Calu3 (cell line): Measurements from ENCODE around the gene AJAP1. TPM values are rescaled to one million over a fixed set of nuclear protein-coding genes. Genes with fewer than 3 reads are reported as not detected.

Source experiments
- BruUV-seq: library from RNA; stranded (reverse); fragments of 400-500 nt; replicated peaks from 2 replicates; lab custom pipeline; 2021; lab: Mats Ljungman, UMichigan
- CTCF ChIA-PET: fragments of 300-600 bp; sonication (Branson Sonifier 250); formaldehyde crosslinking; loops from one replicate; lab custom pipeline; 2022; ENCODE audit warnings: antibody characterized with exemption; lab: Charles Lee
- DNase-seq: peaks from one replicate; pipeline ENCODE4 v3.0.0; 2022
- H3K27ac Mint-ChIP-seq: one replicate; pipeline ENCODE4 v1.8.0; 2022; ENCODE audit warnings: mixed read lengths; ENCODE audit not compliant: unreplicated experiment
- H3K27me3 Mint-ChIP-seq: one replicate; pipeline ENCODE4 v1.8.0; 2022; ENCODE audit warnings: mixed read lengths; ENCODE audit not compliant: unreplicated experiment
- H3K36me3 Mint-ChIP-seq: one replicate; pipeline ENCODE4 v1.8.0; 2022; ENCODE audit warnings: mild to moderate bottlenecking, moderate library complexity, mixed read lengths; ENCODE audit not compliant: insufficient read depth, unreplicated experiment
- H3K4me1 Mint-ChIP-seq: one replicate; pipeline ENCODE4 v1.8.0; 2022; ENCODE audit warnings: mild to moderate bottlenecking, low read depth, mixed read lengths; ENCODE audit not compliant: unreplicated experiment
- H3K4me3 Mint-ChIP-seq: one replicate; pipeline ENCODE4 v1.8.0; 2022; ENCODE audit warnings: mild to moderate bottlenecking, low read depth, moderate library complexity, mixed read lengths; ENCODE audit not compliant: unreplicated experiment
- H3K9me3 Mint-ChIP-seq: one replicate; pipeline ENCODE4 v1.8.0; 2022; ENCODE audit warnings: low read depth, mixed read lengths; ENCODE audit not compliant: unreplicated experiment
- CTCF ChIP-seq: fragments of 200-600 bp; IDR thresholded peaks from one replicate; pipeline ENCODE4 v1.8.0; 2022; ENCODE audit warnings: antibody characterized with exemption; ENCODE audit not compliant: unreplicated experiment
- intact Hi-C: fragments of 100-400 bp; cut with micrococcal nuclease; formaldehyde crosslinking; loops from one replicate; pipeline ENCODE4 v1.10.0; 2022; ENCODE audit not compliant: unreplicated experiment
- total RNA-seq: library from RNA; stranded (reverse); gene quantifications from 2 replicates; pipeline ENCODE4 v1.2.3, GENCODE V29; 2022

AJAP1 gene
- total RNA-seq, 1 experiment from 2014 or later: not detected

- no peaks in the 10 kb centered on the region for H3K4me1 Mint-ChIP-seq
- CTCF ChIA-PET: no interaction called here
- H3K27ac Mint-ChIP-seq: no peak overlapping the region
- no TSS peak for BruUV-seq
- no peak for TF ChIP-seq CTCF
- no peaks in the 10 kb centered on the region for H3K36me3 Mint-ChIP-seq
- no peak overlapping the region for H3K4me3 Mint-ChIP-seq
- intact Hi-C loops: no loop called here
- no peaks in the 10 kb centered on the region for H3K27me3 Mint-ChIP-seq
- no peak for DNase-seq
- H3K9me3 Mint-ChIP-seq: no peaks in the 10 kb centered on the region
Measured at GRCh38 chr1:4674117-4674516, 19.7 kb downstream of the AJAP1 start.

DNA sequence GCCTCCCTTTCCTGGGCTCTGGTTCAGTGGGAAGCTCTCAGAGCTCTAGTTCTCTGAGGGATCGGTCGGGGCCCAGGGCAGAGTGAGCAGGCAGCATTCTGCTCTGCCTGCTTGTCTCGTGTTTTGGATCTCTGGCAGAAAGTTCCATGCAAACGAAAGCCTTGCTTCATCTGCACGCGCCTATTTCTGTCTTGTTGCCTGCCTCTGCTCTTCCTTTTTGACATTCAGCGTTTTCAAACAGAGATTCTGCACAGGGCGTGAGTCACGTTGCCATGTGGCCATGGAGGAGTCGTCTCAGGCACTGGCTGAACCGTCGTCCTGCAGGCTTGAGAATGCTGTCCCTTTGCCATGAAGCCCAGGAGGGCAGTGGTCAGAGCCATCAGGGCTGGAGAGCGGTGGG lies 20.3 kb downstream of the AJAP1 start:
- CTCF ChIA-PET: no interaction called here
- Mint-ChIP-seq H3K36me3 (no peaks in the 10 kb centered on the region), H3K4me1 (no peaks in the 10 kb centered on the region), H3K27me3 (no peaks in the 10 kb centered on the region), H3K27ac (no peak overlapping the region), H3K4me3 (no peak overlapping the region), H3K9me3 (no peaks in the 10 kb centered on the region)
- no peak for DNase-seq
- BruUV-seq: no TSS peak
- TF ChIP-seq CTCF: no peak
- intact Hi-C loops: no loop called here

DNA sequence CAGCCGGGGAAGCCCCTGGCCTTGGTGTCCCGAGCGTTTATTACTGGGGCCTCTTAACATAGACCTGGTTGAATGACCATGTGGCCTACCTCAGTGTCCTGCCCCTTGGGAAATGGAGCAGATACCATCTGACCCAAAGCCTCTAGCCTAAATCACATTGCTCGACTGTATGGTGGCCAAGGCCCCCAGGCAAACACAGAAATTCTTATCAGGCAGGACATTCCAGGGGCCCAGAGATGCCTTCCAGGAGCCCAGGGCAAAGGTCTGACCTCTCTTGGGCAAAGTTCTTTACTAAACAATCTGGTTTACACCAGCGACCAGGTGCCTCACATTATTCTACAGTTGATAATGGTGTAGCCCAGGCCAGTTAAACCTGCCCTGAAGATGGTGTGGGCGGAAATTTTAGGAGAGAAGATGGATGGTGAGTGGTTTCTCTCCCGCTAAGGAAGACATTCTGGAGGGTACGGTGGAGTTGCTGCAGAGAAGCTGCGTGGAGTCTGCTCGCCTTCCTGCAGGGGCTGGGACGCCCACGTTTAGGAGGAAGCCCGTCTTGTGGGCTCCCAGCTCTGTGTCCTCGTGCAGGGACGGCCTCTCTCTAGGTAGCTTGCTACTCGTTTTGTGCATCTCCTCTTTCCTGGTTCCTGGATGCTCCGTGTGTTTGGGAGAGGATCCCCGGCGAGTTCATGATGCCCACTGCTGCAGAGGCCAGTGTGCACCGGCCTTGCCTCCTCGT lies 21.2 kb downstream of the AJAP1 start:
- no peaks in the 10 kb centered on the region for H3K9me3 Mint-ChIP-seq
- CTCF ChIA-PET: no interaction called here
- H3K27me3 Mint-ChIP-seq: no peaks in the 10 kb centered on the region
- H3K27ac Mint-ChIP-seq: no peak overlapping the region
- intact Hi-C loops: no loop called here
- H3K4me3 Mint-ChIP-seq: no peak overlapping the region
- no peak for TF ChIP-seq CTCF
- no peaks in the 10 kb centered on the region for H3K4me1 Mint-ChIP-seq
- DNase-seq: no peak
- no TSS peak for BruUV-seq
- no peaks in the 10 kb centered on the region for H3K36me3 Mint-ChIP-seq

DNA sequence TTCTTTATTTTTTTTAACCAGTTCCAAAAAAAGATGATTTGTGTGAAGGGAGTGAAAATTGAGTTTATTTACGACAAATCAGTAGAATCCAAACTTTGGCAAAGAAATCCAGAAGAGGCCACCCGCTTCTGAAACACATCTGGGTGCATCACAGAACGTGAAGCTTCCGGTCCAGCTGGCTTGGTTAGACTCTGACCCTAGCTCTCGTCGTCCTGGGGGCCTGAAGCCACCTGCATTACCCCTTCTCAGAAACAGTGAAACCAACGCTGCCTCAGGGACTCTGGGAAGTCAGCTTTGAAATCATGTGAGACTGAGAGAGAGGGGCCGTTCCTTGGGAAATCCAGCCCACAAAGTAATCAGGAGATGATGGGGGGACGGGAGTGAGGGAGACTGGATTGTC lies 21.8 kb downstream of the AJAP1 start:
- no peak overlapping the region for H3K27ac Mint-ChIP-seq
- no peak overlapping the region for H3K4me3 Mint-ChIP-seq
- H3K9me3 Mint-ChIP-seq: no peaks in the 10 kb centered on the region
- H3K36me3 Mint-ChIP-seq: no peaks in the 10 kb centered on the region
- BruUV-seq: no TSS peak
- no peaks in the 10 kb centered on the region for H3K4me1 Mint-ChIP-seq
- intact Hi-C loops: no loop called here
- H3K27me3 Mint-ChIP-seq: no peaks in the 10 kb centered on the region
- DNase-seq: no peak
- no peak for TF ChIP-seq CTCF
- CTCF ChIA-PET: no interaction called here
